GM18499 (cell line): ENCODE results near the gene RNF130.

ENCODE experiments used
- ATAC-seq: cut with Tn5 transposase; IDR thresholded peaks from one replicate; pipeline ENCODE4 v1.9.1; 2021; ENCODE audit warnings: moderate number of reproducible peaks; ENCODE audit not compliant: insufficient read depth, unreplicated experiment

The RNF130 gene

DNA sequence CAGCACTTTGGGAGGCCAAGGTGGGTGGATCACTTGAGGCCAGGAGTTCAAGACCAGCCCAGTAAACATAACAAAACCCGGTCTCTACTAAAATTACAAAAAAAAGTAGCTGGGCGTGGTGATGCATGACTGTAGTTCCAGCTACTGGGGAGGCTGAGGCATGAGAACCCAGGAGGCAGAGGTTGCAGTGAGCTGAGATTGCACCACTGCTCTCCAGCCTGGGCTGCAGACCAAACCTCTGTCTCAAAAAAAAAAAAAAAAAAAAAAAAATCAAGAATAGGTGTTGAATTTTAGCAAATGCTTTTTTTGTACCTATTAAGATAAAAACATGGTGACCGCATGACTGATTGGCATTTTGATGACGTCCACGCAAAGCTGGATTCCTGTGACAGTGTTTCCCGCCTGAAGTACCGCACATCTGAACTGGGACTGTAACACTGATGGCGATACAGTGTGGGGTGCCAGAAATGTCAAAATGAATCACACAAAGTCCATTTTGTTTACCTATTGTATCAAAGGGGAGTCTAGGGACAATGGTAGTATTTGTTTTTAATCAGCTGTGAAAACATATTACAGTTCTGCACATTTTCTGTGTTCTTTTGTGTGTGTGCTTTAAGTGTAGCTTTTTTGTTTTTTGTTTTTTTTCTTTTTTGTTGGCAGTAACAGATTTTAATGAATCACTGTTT, 140.6 kb downstream of the RNF130 start:
- ATAC-seq = no peak

DNA sequence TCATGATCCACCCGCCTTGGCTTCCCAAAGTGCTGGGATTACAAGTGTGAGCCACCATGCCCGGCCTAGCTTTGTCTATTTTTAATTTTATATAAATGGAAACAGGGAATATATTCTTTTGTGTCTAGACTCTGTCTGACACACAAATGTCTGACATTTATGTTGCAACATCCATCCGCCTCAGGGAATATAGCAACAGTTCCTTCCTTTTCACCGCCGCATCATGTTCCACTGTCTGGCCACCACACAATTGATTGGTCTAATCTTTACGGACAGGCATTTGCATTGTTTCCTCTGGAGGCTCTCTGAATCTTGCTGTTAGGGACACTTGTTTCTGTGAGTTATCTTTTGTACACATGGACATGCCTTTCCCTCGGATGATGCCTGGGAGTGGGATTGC, 143.7 kb downstream of the RNF130 start:
- ATAC-seq = no peak

DNA sequence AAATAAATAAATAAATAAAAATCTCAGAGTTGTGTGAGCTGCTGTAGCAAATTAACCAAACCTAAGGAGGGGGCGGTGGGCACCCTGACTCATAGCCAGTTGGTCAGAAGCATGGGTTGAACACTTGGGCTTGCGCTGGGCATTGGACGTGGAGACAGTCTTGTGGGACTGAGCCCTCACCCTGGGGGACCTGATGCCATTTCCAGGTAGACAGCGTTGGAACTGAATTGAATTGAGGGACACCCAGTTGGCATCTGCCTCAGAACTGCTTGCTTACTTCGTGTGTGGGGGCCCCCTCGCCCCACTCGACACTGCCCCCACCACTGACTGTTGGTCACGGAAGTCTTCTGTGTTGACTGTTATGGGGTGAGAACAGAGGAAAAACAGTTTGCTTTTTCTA, 144.9 kb downstream of the RNF130 start:
- no peak for ATAC-seq

DNA sequence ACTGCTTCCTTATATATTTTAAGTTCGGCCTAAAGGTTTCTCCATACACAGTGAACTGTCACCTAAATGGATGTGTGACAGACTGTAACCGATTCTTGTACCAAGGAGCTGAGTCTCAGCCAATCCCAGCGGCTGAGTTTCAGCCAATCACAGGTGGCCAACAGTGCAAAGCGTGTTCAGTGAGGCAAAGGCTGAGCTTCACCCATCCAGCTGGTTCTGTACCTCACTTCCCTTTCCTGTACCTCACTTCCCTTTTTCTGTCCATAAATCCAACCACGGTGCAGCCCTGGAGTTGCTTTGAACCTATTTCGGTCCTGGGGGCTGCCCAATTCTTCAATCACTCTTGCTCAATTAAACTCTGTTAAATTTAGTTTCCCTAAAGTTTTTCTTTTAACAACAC, 148.1 kb downstream of the RNF130 start:
- no peak for ATAC-seq

DNA sequence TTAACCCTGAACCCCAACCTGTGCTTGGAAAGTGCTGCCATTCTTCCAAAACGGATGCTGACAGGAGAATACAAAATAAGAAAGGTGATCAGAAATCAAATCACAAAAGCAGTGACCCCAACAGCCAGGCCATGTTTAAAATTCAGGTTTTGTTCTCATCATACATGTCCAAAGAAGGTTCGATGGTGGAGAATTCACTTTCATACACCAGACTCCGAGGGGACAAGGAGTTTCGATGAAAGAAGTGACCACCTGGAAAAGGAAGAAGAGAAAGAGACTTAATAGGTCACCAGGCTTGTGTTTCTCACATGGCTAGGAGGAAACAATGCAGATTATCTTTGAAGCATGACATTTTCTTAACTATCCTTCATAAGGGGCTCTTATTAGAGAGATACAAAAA, 151.4 kb downstream of the RNF130 start:
- ATAC-seq = no peak

DNA sequence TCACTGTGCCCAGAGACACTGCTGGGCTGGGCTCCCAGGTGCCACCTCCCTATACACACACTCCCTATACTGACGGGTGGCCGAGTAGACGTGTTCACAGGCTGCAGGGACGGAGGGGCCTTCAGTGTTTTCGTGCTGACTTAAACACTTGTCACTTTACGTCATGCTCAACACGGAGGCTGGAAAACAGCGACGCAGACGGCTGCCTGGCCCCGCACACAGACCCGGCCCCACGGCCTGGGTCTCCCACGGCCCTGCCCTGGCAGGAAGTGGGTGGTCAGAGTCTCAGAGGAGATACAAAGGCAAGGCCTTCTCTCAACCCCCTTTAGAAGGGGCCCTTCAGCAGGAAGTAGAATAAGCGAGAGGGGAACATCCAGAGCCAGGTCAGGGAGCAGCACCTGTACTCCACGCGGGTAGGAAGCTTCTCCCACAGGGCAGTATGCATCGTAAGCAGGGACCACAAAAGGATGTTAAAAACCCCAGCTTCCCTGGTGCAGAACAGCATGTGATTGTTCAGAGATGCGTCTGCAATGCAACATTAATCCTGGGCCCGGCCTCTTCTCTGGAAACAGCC, 152.0 kb downstream of the RNF130 start:
- no peak for ATAC-seq

DNA sequence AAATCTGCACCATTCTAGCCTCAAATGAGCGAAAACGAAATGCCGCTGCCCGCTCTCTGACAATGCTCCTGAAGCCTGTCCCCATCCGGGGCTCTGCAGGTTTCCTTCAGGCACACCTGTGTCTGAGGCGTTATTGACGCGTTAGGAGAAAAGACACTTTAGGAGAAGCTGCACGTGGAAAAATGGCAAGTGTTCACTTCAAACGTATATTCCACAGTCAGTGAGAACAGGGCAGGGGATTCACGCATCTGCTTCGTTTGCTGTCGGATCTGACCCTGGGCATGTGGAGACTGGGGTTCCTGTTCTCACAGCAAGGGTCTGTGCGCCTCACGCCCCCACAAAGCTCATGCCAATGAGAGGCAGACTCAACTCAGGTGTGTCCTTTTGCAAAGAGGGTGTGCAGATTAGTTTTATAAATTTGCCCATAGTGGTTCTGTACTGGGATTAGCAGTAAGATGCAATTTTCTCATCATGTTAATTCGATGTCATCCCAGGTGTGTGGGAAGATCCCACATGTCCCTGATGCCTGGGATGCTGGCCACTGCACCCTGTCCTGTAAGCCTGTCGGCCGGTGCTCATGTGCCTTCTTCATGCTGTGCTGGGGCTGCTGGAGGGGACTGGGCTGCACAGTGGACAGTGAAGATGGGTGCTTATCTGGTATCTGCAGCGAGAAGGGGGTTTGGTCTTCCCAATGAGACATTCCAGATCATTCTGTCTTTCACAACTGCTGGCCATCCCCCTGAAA, 152.6 kb downstream of the RNF130 start:
- no peak for ATAC-seq

DNA sequence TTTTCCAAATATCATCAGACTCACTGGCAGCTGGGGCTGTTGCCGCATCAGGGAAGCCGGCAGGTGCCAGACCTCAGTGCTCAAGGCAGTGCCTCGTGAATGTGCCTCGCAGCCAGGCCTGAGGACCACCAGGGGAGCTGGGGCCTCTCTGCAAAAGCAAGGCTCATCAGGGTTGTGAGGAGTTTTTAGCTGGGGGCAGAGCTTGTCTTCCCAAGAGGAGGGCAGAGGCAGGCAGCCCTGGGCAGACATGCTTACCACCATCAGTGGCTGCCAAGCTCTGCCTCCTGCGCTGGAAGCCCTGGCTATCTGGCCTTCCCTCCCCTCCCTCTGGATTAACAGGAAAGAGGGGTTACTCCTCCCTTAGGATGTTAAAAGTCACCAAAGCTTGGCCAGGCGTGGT, 155.0 kb downstream of the RNF130 start:
- ATAC-seq = no peak

DNA sequence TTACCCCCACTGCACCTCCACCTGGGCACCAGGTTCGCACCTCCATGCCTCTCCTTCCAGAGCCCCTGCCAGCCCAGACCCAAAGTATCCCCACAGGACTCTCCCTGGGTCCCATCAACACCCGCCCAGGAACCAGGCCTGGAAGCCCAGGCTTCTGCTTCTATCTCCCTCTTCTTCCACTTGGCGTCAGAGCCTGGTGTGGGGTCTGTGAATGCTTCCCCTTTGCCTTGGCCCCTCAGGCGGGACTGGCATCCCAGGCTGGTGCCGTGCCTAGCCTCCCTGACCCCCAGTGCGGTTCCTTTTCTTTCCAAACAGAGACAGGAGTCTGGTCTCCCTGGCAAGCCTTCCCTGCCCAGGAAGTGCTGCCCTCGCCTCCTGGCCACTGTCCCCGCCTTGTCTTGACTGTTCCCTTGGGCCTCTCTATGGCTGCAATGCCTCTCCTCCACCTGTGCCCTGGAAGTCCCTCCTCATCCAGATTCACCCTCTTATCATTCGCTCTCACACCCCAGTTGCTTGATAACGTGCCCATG, 156.1 kb downstream of the RNF130 start:
- ATAC-seq = no peak

DNA sequence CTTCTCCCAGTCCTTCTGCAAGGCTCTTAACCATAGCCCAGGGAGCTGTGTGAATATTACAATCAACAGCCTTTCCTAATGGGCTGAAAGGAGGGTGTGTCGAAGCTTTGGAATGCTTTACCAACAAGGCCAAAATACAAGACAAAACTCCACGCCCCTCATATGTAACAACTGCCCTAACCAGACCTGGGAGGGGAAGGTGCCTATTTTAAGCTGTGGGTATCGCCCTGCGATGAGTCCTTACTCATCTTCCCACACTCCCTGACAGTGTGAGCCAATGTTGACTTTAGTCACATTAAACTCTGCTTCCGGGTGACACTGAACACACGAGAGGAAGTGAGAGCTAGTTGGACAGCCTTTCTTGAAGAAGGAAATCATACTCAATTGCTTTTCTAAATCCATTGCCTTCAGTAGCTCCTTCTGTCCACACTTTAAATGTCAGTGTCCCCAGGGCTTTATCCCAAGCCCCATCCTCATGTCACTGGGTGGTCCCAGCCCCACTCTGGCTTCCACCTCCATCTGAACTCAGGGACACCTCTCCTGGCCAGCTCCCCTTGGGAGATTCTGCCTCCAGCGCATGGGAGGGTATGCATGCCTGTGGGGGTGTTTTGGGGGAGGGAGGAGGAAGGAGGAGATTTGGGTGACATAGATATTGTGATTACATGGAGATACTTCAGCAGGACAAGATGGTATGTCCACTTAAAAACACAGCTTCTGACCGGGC, 157.4 kb downstream of the RNF130 start:
- no peak for ATAC-seq

DNA sequence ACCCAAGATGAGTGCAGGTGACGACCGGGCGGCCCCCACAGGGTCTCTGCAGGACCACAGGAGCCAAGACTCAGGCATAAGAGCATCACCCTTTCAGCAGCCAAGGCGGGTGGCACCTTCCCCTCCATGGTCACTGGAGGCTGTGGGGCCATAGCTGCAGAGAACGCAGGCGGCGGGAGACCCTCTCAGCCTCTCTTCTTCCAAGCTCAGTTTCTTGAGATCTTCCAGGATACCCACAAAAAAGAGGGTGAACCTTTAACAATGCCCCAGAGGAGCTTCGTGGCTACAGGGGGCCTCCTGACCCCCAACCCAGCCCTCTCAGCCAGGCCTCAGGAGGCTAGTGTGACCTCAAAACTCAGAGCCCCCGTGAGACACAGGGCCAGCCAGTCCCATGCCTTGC, 158.1 kb downstream of the RNF130 start:
- ATAC-seq = no peak

DNA sequence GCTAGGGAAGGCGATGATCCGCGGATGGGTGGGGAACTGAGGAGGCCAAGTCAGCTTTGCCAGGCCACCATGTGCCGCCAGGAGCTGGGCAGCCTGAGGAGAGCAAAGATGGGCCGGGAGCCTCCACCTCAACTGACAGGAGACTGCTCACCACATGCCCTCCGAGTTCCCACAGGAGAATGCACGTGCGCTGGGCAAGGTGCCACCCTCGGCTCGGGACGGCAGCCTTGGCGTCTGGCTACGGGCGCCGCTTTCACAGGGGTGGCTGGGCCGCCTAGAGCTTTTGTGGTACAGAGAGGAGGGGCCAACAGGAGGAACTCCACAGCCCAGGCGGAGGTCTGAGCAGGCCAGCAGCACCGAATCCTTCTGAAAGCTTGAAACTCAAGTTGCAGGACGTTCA, 158.6 kb downstream of the RNF130 start:
- no peak for ATAC-seq

DNA sequence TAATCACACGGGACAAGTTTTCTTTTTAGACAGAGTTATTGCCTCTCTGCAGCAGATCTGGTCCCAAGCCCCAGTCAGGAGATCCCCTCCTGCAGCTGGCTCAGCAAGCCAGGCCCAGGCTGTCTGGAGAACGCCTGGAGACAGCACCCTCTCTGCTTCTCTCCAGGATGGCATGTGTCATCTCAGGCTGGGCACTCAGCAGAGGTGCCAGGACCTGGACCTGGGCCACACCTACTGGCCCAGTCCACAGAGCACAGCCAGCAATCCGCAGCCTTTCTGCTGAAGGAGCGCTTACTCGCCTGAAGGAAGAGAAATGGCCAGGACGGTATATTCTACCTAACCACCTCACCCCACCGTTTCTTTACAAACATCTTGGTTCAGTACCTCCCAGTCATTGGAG, 159.2 kb downstream of the RNF130 start:
- no peak for ATAC-seq

DNA sequence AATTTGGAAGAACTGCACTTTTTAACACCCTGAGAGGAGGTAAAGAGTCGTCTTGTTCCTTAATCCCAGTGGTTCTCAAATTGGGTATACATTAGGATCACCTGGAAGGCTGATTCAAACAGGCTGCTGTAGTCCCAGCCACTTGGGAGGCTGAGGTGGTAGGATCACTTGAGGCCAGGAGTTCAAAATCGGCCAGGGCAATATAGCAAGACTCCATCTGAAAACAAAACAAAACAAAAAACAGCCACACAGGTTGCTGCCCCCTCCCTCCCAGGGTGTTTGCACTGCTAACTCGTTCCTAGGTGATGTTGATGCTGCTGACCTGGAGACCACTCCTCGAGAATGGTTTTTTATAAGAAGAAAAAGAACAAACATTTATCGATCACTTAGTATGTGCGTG, 162.3 kb downstream of the RNF130 start:
- ATAC-seq = no peak

DNA sequence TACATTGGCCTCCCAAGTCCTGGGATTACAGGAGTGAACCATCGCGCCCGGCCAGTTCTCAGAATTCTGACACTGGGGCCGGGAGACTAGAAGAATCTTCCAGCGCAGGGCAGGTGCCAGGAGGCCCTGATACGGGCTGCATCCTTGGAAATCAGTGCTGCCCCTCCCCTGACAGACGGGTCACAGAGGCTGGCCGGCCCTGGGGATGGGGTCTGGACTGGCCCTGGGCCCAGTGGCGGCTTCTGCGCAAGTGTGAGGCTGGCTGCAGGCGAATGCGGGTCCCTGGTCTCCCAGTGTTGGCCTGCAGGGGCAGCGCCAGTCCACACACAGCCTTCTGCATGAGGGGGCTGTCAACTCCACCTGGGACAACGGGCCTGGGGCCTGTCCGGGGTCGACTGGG, 163.0 kb downstream of the RNF130 start:
- ATAC-seq = no peak

DNA sequence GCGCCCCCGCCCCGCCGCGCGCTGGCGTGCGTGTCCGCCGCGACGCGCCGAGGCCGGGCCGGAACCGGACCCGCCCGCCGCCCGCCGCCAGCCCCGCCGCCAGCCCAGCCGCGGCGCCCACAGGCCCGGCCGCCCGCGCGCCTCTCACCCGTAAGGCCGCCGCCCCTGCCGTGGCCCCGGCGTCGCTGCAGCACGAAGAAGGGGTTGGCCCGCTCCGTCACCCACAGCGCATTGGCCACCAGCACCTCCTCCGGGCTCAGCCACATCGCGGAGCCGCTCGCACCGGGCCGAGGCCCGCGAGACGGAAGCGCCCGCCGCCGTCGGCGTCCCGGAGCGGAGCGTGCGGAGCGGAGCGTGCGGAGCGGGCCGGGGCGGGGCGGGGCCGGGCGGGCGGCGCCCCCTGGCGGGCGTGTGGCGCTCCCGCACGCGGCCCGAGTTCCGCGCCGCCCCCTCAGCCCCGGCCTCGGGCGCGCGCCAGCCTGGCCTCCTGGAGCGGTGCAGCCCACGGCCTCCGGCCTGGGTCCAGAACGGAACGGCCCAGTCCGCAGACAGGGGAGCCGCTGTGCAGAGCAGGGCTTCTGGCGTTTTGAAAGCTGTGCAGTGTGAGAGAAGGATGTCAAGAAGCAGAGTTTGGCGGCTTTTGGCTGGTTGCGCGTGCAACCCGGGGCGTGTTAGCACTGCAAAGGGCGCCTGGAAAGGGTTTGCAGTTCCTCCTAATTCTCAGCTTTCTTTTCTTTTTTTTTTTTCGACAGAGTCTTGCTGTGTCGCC, 163.8 kb downstream of the RNF130 start, which contains the start of gene TBC1D9B:
TSS of gene TBC1D9B (minus strand) at position 342 of the 769 bp plus-strand sequence. CDS start at position 266, 76 bp downstream.
- peak; percentile 43 for ATAC-seq

DNA sequence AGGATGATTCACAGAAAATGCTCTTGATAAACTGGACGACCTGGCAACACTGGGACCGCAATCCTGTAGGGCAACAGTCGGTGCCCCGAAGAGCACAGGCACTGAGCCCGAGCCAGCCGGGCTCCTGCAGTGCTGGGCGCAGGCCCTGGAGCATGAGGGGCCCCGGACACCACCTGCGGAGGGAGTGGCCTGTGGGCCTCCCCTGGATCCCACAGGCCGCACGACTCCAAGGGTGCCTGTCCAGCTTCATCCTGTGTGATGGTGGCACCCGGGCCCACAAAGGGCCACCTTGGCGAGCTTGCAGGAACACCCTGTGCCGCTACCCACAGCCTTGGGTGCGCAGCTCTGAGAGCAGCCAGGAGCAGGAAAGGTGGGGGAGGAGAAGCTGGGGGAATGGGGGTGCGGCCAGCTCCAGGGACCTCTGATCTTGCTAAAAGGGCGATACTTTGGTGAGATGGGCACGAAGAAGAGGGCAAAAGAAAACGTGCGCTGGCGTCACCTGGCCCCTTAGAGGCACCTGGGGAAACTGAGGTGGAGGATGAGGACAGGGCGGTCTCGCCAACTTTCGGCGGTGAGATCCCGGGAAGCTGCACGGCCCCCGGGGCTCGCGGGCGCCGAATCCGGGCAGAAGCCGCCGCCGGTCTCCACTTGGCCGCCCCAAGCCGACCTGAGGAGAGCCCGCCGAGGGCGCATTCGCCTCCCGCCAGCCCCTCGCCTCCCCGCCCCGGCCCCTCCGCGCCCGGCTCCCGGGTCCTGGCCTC, 164.6 kb downstream of the RNF130 start:
- no peak for ATAC-seq

DNA sequence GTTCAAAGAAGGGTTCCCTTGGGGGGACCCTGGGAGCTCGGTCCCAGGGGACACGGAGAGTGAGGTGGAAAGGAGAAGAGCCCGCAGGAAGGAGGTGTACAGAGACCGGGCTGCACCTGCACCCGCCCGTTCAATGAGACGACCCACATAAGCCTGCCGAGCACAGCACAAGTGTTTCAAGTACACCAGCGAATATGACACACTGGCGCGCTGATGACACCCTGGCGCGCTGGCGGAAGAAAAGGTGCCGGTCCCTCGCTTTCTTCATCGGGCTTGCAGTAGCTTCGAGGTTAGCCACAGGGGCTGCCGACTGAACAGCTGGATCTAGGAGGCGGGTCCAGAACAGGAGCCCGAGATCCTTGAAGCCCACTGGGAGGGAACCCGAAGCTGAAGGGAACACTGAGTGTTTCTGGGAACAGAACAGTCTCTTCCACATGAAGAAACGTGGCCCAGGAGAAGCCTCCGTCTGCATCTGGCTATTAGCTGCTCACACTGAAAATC, 165.2 kb downstream of the RNF130 start:
- no peak for ATAC-seq

DNA sequence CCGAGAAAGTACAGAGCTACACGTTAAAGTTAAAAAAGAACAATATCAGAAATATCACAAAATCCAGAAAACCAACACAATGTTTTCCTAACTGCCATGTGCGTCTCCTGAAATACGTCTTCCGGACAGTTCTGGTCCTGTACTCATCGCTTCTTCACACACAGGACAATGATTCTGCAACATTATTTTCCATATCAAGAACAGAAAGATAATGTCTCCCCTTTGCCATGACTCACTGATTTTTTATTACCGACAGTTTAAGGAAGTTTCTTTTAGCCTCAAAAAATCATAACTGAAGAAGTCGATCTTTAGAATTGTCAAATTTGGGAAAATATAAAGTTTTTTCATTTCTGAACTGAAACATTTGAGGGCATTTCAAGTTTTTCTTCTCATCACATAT, 166.4 kb downstream of the RNF130 start:
- ATAC-seq = no peak
